Stomach (tissue), 4 donors: Measurements from ENCODE around the gene SMCHD1.

Experiments used
- EP300 ChIP-seq: sonication (generic); formaldehyde crosslinking; IDR thresholded peaks from one replicate; pipeline ENCODE4 v1.6.1; 2017; ENCODE audit warnings: antibody characterized with exemption
- POLR2A ChIP-seq, 4 donors: fragments of 450-650 bp; IDR thresholded peaks; one replicate each; pipeline ENCODE4 v1.6.1; 2016; ENCODE audit warnings: antibody characterized with exemption in 4 of 4, control low read depth in 2 of 4, mild to moderate bottlenecking in 1 of 4, moderate library complexity in 1 of 4
- TF ChIP-seq, protein P1 (sequence below), 7 experiments: fragments of 450-650 bp in 4 of 7; fragments of 200-600 bp in 3 of 7; sonication (generic) in 3 of 7; IDR thresholded peaks; one replicate each; pipeline ENCODE4 v1.5.1; 2016 to 2019; ENCODE audit warnings: antibody characterized with exemption in 7 of 7, control low read depth in 2 of 7, mild to moderate bottlenecking in 1 of 7

DNA sequence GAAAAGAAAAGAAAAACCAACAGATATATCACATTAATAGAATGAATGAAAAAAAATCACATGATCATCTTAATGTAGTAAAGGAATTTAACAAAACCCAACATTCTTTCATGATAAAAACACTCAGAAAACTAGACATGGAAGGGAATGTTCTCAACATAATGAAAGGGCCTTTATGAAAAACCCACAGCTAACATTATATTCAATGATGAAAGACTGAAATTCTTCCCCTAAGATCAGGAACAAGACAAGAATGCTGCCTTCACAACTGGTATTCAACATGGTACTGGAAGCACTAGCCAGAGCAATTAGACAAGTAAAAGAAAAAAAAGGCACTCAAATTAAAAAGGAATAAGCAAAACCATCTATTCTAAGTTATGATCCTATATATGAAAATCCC, 162.8 kb downstream of the SMCHD1 start:
- TF ChIP-seq EP300 = no peak
- no peak for TF ChIP-seq POLR2A (IDR thresholded peaks at IDR 0.05)
- TF ChIP-seq, protein P1, sequence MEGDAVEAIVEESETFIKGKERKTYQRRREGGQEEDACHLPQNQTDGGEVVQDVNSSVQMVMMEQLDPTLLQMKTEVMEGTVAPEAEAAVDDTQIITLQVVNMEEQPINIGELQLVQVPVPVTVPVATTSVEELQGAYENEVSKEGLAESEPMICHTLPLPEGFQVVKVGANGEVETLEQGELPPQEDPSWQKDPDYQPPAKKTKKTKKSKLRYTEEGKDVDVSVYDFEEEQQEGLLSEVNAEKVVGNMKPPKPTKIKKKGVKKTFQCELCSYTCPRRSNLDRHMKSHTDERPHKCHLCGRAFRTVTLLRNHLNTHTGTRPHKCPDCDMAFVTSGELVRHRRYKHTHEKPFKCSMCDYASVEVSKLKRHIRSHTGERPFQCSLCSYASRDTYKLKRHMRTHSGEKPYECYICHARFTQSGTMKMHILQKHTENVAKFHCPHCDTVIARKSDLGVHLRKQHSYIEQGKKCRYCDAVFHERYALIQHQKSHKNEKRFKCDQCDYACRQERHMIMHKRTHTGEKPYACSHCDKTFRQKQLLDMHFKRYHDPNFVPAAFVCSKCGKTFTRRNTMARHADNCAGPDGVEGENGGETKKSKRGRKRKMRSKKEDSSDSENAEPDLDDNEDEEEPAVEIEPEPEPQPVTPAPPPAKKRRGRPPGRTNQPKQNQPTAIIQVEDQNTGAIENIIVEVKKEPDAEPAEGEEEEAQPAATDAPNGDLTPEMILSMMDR (IDR thresholded peaks at IDR 0.05) = no peak
